ENCODE results near the gene LONP2.

DNA sequence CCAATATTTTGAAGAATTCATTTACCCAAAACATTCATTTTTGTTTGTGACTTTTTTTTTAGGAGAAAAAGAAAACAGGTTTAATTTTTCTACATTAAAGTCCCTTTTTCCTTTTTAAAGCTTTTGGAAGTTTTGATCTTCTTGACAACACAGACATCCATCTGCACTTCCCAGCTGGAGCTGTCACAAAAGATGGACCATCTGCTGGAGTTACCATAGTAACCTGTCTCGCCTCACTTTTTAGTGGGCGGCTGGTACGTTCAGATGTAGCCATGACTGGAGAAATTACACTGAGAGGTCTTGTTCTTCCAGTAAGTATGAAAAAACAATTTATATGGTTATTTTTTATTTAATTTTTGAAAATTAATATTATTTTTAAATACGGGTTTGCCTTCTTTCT lies 103.9 kb downstream of the LONP2 start:
- TF ChIP-seq POLR2AphosphoS5 (IDR thresholded peaks at IDR 0.05; ENCODE audit: low read depth, low read length): no peak
- TF ChIP-seq POLR2A (IDR thresholded peaks at IDR 0.05; ENCODE audit: low read depth, low read length): no peak

Data from GM12892 (cell line).